Skeletal muscle satellite cell (primary cell): ENCODE measurements around the gene RUVBL2.

Experiments used
- H3K27me3 ChIP-seq: 2 replicates; pipeline ENCODE4 v1.7.0; 2013; ENCODE audit warnings: low read length; ENCODE audit not compliant: control insufficient read depth, insufficient read depth
- H3K36me3 ChIP-seq: 2 replicates; pipeline ENCODE4 v1.7.0; 2013; ENCODE audit warnings: mild to moderate bottlenecking, control low read depth, low read length; ENCODE audit not compliant: insufficient read depth
- H3K4me1 ChIP-seq: 2 replicates; pipeline ENCODE4 v1.7.0; 2013; ENCODE audit warnings: low read length; ENCODE audit not compliant: control insufficient read depth, insufficient read depth
- H3K4me2 ChIP-seq: 2 replicates; pipeline ENCODE4 v1.7.0; 2013; ENCODE audit warnings: mild to moderate bottlenecking, low read length
- H3K4me3 ChIP-seq: 2 replicates; pipeline ENCODE4 v1.7.0; 2013; ENCODE audit warnings: low read length
- H3K9ac ChIP-seq: 2 replicates; pipeline ENCODE4 v1.7.0; 2013; ENCODE audit warnings: mild to moderate bottlenecking, low read depth, low read length, moderate library complexity
- H3K9me3 ChIP-seq: replicated peaks from 2 replicates; pipeline ENCODE4 v1.7.0; 2013; ENCODE audit warnings: mild to moderate bottlenecking, control low read depth, low read length

RUVBL2 gene

GRCh38 chr19:48975947-48976847 lies 17.5 kb upstream of the RUVBL2 start:
- Histone ChIP-seq H3K4me2 (no peak overlapping the region), H3K4me3 (no peak overlapping the region), H3K9ac (no peak overlapping the region), H3K27me3 (no peaks in the 10 kb centered on the region), H3K36me3 (peaks cover 46% of the 10 kb centered on the region), H3K9me3 (no peaks in the 10 kb centered on the region), H3K4me1 (peaks cover 9% of the 10 kb centered on the region)

GRCh38 chr19:48977061-48977460 lies 16.6 kb upstream of the RUVBL2 start:
- peaks cover 53% of the 10 kb centered on the region for H3K36me3 ChIP-seq
- H3K9ac ChIP-seq = no peak overlapping the region
- H3K4me3 ChIP-seq = no peak overlapping the region
- peaks cover 9% of the 10 kb centered on the region for H3K4me1 ChIP-seq
- H3K27me3 ChIP-seq = no peaks in the 10 kb centered on the region
- H3K9me3 ChIP-seq = no peaks in the 10 kb centered on the region
- no peak overlapping the region for H3K4me2 ChIP-seq

DNA sequence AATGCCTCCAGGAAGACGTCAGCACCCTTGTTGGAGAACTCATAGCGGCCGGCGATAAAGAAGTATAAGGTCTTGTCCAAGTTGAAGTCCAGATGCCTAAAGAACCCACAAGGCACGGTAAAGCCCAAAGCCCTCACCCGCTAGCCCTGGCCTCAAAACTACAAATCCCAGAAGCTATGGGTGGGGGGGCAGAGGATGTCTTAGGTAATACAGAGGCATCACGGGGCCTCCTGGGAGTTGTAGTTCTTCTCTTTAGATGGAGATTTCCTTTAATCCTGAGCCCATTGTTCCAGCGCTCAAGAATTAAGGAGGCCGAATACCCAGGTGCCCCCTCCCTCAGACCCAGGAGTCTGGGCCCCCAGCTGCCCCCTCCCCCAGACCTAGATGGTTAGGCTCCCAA lies 11.4 kb upstream of the RUVBL2 start:
- H3K4me3 ChIP-seq = no peak overlapping the region
- H3K36me3 ChIP-seq = peaks cover 67% of the 10 kb centered on the region
- no peaks in the 10 kb centered on the region for H3K9me3 ChIP-seq
- H3K4me2 ChIP-seq = no peak overlapping the region
- peaks cover 9% of the 10 kb centered on the region for H3K4me1 ChIP-seq
- no peaks in the 10 kb centered on the region for H3K27me3 ChIP-seq
- no peak overlapping the region for H3K9ac ChIP-seq

- H3K27me3 ChIP-seq = no peaks in the 10 kb centered on the region
- H3K4me1 ChIP-seq = peaks cover 13% of the 10 kb centered on the region
- H3K36me3 ChIP-seq = peaks cover 70% of the 10 kb centered on the region
- H3K4me3 ChIP-seq = no peak overlapping the region
- H3K9me3 ChIP-seq = no peaks in the 10 kb centered on the region
- H3K4me2 ChIP-seq = no peak overlapping the region
- no peak overlapping the region for H3K9ac ChIP-seq
These were observed 8.0 kb upstream of the RUVBL2 start for GRCh38 chr19:48985711-48986110.

DNA sequence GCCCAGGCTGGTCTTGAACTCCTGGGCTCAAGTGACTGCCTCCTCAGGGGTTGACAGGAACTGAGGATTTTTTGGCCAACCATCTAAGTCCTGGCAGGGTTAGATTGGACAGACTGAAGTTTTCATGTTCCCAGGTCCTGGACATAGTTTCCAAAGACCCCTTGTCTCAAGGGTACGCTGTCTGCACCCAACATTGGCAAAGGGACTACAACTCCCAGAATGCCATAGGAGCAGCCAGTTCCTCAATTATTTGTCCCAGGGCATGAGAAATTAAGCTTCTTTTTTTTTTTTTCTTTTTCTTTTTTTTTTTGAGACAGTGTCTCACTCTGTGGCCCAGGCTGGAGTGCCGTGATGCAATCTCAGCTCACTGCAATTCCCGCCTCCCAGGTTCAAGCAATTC lies 7.5 kb upstream of the RUVBL2 start:
- peaks cover 18% of the 10 kb centered on the region for H3K4me1 ChIP-seq

GRCh38 chr19:48987323-48987722 lies 6.4 kb upstream of the RUVBL2 start:
- Histone ChIP-seq H3K9me3 (no peaks in the 10 kb centered on the region), H3K27me3 (no peaks in the 10 kb centered on the region), H3K9ac (no peak overlapping the region), H3K4me3 (no peak overlapping the region), H3K36me3 (peaks cover 59% of the 10 kb centered on the region), H3K4me2 (no peak overlapping the region), H3K4me1 (peaks cover 27% of the 10 kb centered on the region)

More for the DNA sequence above, 7.5 kb upstream of the RUVBL2 start:
- Histone ChIP-seq H3K36me3 (peaks cover 69% of the 10 kb centered on the region), H3K4me3 (no peak overlapping the region), H3K4me2 (no peak overlapping the region), H3K27me3 (no peaks in the 10 kb centered on the region), H3K9me3 (no peaks in the 10 kb centered on the region), H3K9ac (no peak overlapping the region)

- Histone ChIP-seq H3K36me3 (peaks cover 50% of the 10 kb centered on the region), H3K9ac (no peak overlapping the region), H3K4me1 (peaks cover 27% of the 10 kb centered on the region)
These were observed 5.4 kb upstream of the RUVBL2 start for GRCh38 chr19:48988286-48988685.

DNA sequence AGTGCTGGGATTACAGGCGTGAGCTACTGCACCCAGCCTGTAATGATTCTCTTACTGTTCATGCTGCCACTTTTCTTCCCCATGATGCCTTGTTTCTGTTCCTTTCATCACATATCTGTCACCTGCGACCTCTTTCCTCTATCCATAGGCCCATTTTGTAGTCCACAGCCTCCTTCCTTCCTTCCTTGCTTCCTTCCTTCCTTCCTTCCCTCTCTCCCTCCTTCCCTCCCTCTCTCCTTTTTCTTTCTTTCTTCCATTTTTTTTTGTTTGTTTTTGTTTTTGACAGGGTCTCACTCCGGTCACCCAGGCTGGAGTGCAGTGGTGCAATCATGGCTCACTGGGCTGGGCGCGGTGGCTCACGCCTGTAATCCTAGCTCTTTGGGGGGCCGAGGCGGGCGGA lies 4.8 kb upstream of the RUVBL2 start:
- Histone ChIP-seq H3K4me2 (no peak overlapping the region), H3K9me3 (no peaks in the 10 kb centered on the region), H3K4me3 (no peak overlapping the region), H3K4me1 (peaks cover 27% of the 10 kb centered on the region), H3K9ac (no peak overlapping the region), H3K27me3 (no peaks in the 10 kb centered on the region), H3K36me3 (peaks cover 44% of the 10 kb centered on the region)

More at GRCh38 chr19:48988286-48988685, 5.4 kb upstream of the RUVBL2 start:
- H3K4me2 ChIP-seq = no peak overlapping the region
- H3K9me3 ChIP-seq = no peaks in the 10 kb centered on the region
- H3K27me3 ChIP-seq = no peaks in the 10 kb centered on the region
- no peak overlapping the region for H3K4me3 ChIP-seq

GRCh38 chr19:48989701-48990291 lies 3.9 kb upstream of the RUVBL2 start:
- Histone ChIP-seq H3K4me3 (peak overlapping the region; percentile 43), H3K4me2 (peak overlapping the region; percentile 58), H3K9ac (peak overlapping the region; percentile 57), H3K9me3 (no peaks in the 10 kb centered on the region), H3K36me3 (peaks cover 41% of the 10 kb centered on the region), H3K4me1 (peaks cover 28% of the 10 kb centered on the region), H3K27me3 (no peaks in the 10 kb centered on the region)

GRCh38 chr19:48990400-48990799 lies 3.3 kb upstream of the RUVBL2 start:
- H3K4me1 ChIP-seq = peaks cover 32% of the 10 kb centered on the region
- H3K9me3 ChIP-seq = no peaks in the 10 kb centered on the region
- H3K4me2 ChIP-seq = peak overlapping the region; percentile 58
- peak overlapping the region; percentile 57 for H3K9ac ChIP-seq
- peak overlapping the region; percentile 43 for H3K4me3 ChIP-seq
- peaks cover 35% of the 10 kb centered on the region for H3K36me3 ChIP-seq
- H3K27me3 ChIP-seq = no peaks in the 10 kb centered on the region

DNA sequence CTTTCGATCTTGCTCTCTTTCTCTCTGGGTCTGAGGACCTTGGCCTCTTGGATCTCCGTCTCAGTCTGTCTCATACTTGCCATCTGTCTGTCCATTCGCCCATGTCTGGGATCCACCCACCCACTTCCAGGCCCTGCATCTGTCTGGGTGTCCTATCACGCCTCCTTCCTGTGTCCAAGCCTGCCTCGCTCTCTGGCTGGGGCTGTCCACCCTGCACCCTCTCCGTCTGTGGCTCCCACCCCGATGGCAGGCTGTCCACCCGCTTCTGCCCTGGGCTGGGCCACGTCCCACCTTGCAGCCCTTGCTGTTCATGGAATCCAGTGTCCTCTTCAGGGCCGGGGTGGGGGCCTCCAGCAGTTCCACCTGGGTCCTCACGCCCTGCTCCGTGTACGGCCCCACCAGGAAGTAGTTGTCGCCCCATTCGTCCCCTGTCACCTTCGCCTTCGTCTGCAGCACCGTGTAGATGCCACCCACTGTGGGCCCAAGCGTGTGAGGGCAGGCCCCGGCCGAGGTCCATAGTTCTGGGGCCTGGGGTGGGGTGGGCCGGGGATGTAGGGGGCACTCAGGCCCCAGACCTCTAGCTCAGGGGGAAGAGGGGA lies 2.6 kb upstream of the RUVBL2 start:
- H3K4me1 ChIP-seq = peaks cover 32% of the 10 kb centered on the region
- no peaks in the 10 kb centered on the region for H3K9me3 ChIP-seq

More for the DNA sequence above, 2.6 kb upstream of the RUVBL2 start:
- no peaks in the 10 kb centered on the region for H3K27me3 ChIP-seq
- H3K4me2 ChIP-seq = peak overlapping the region; percentile 98
- H3K9ac ChIP-seq = peak overlapping the region; percentile 95
- H3K36me3 ChIP-seq = peaks cover 27% of the 10 kb centered on the region
- H3K4me3 ChIP-seq = peak overlapping the region; percentile 98
